AG09309 (cell line): ENCODE results near the gene IL12RB1.

Experiments
- DNase-seq: peaks from one replicate; pipeline ENCODE4 v3.0.0-alpha.2; 2010; ENCODE audit warnings: low read depth
- H3K4me3 ChIP-seq: 2 replicates; pipeline ENCODE4 v1.5.1; 2011; ENCODE audit warnings: mild to moderate bottlenecking, low read depth, low read length, moderate library complexity; ENCODE audit not compliant: control insufficient read depth
- CTCF ChIP-seq: IDR thresholded peaks from 2 replicates; pipeline ENCODE4 v1.5.1; 2011; ENCODE audit warnings: mild to moderate bottlenecking, low read depth, low read length, inconsistent platforms; ENCODE audit not compliant: insufficient read depth, control insufficient read depth; ENCODE audit errors: missing control alignments

IL12RB1 gene

GRCh38 chr19:18098891-18099622, 12.3 kb upstream of the IL12RB1 start:
- TF ChIP-seq CTCF = no peak
- no peak for DNase-seq
- H3K4me3 ChIP-seq = no peak overlapping the region; the same call in 1 of the 2 replicates

GRCh38 chr19:18097993-18098890, 11.5 kb upstream of the IL12RB1 start:
- peak overlapping the region; percentile 43 for H3K4me3 ChIP-seq
- no peak for DNase-seq
- no peak for TF ChIP-seq CTCF

GRCh38 chr19:18097217-18097992, 10.7 kb upstream of the IL12RB1 start, which contains the start of gene MAST3:
Gene MAST3 (plus strand): TSS chr19:18097778. CDS start chr19:18097793, 15 bp downstream.
- no peak for TF ChIP-seq CTCF
- DNase-seq = no peak
- H3K4me3 ChIP-seq = peak within 1 kb of the TSS; percentile 43

- H3K4me3 ChIP-seq = no peak overlapping the region
- no peak for TF ChIP-seq CTCF
Measured at GRCh38 chr19:18096258-18096657, 9.5 kb upstream of the IL12RB1 start.

GRCh38 chr19:18093439-18094161, 6.9 kb upstream of the IL12RB1 start:
- H3K4me3 ChIP-seq = no peak overlapping the region
- no peak for TF ChIP-seq CTCF
- no peak for DNase-seq

More at GRCh38 chr19:18096258-18096657, 9.5 kb upstream of the IL12RB1 start:
- DNase-seq = no peak
